Osteoblast (primary cell): ENCODE measurements around the gene TCF7L1. TPM values are rescaled to one million over a fixed set of nuclear protein-coding genes. Genes with fewer than 3 reads are reported as not detected.

Experiments
- DNase-seq: peaks from one replicate; pipeline ENCODE4 v3.0.0; 2011; ENCODE audit warnings: low spot score, mixed read lengths; ENCODE audit not compliant: insufficient read length; ENCODE audit errors: missing footprints
- H2AFZ ChIP-seq: 2 replicates; pipeline ENCODE4 v1.6.0; 2011; ENCODE audit warnings: mild to moderate bottlenecking, low read length
- H3K27ac ChIP-seq: 2 replicates; pipeline ENCODE4 v1.5.1; 2011; ENCODE audit warnings: mild to moderate bottlenecking, low read depth, low read length, moderate library complexity
- H3K27me3 ChIP-seq: 2 replicates; pipeline ENCODE4 v1.6.0; 2012; ENCODE audit warnings: mild to moderate bottlenecking, control low read depth, inconsistent platforms, low read length, moderate library complexity; ENCODE audit not compliant: insufficient read depth
- H3K36me3 ChIP-seq: 2 replicates; pipeline ENCODE4 v1.5.1; 2011; ENCODE audit warnings: mild to moderate bottlenecking, low read length, control low read depth, moderate library complexity; ENCODE audit not compliant: insufficient read depth
- H3K4me1 ChIP-seq: 2 replicates; pipeline ENCODE4 v1.5.1; 2011; ENCODE audit warnings: mild to moderate bottlenecking, low read length, control low read depth, moderate library complexity; ENCODE audit not compliant: insufficient read depth
- H3K4me2 ChIP-seq: 2 replicates; pipeline ENCODE4 v1.6.0; 2011; ENCODE audit warnings: mild to moderate bottlenecking, low read length; ENCODE audit not compliant: insufficient read depth
- H3K4me3 ChIP-seq: fragments of 200-600 bp; sonication (generic); 3 replicates; pipeline ENCODE4 v1.5.1; 2012; ENCODE audit warnings: mild to moderate bottlenecking, low read length, inconsistent platforms; ENCODE audit not compliant: insufficient read depth
- H3K79me2 ChIP-seq: 2 replicates; pipeline ENCODE4 v1.6.0; 2012; ENCODE audit warnings: mild to moderate bottlenecking, low read length, control low read depth, inconsistent platforms; ENCODE audit not compliant: insufficient read depth
- H3K9me3 ChIP-seq: 2 replicates; pipeline ENCODE4 v1.5.1; 2011; ENCODE audit warnings: low read depth, low read length, control low read depth
- H4K20me1 ChIP-seq: 2 replicates; pipeline ENCODE4 v1.6.0; 2012; ENCODE audit warnings: mild to moderate bottlenecking, low read length, control low read depth; ENCODE audit not compliant: insufficient read depth
- CTCF ChIP-seq: IDR thresholded peaks from 2 replicates; pipeline ENCODE4 v1.5.1; 2011; ENCODE audit warnings: mild to moderate bottlenecking, low read depth, low read length, moderate library complexity; ENCODE audit errors: extremely low read depth
- total RNA-seq: library from RNA; depleted of rRNA; stranded (reverse); fragments of >200 nt; gene quantifications from 2 replicates; pipeline ENCODE4 v1.2.3, GENCODE V29; 2012

The TCF7L1 gene
- total RNA-seq, 1 donor = 2.5 TPM

- Histone ChIP-seq H3K4me2 (no peak overlapping the region), H3K79me2 (peaks cover 54% of the 10 kb centered on the region), H2AFZ (no peak overlapping the region), H3K9me3 (no peaks in the 10 kb centered on the region), H3K27ac (no peak overlapping the region), H3K4me1 (peaks cover 12% of the 10 kb centered on the region), H3K4me3 (no peak overlapping the region), H3K27me3 (no peaks in the 10 kb centered on the region), H4K20me1 (peaks cover 7% of the 10 kb centered on the region), H3K36me3 (no peaks in the 10 kb centered on the region)
- DNase-seq = peak; percentile 14
- no peak for TF ChIP-seq CTCF
Observed at GRCh38 chr2:85148190-85148589, 15.0 kb downstream of the TCF7L1 start.

- peaks cover 18% of the 10 kb centered on the region for H4K20me1 ChIP-seq
- H3K9me3 ChIP-seq = no peaks in the 10 kb centered on the region
- H3K4me3 ChIP-seq = no peak overlapping the region
- peaks cover 21% of the 10 kb centered on the region for H3K4me1 ChIP-seq
- H3K4me2 ChIP-seq = peak overlapping the region; percentile 9
- DNase-seq = no peak
- no peaks in the 10 kb centered on the region for H3K36me3 ChIP-seq
- H2AFZ ChIP-seq = no peak overlapping the region
- no peaks in the 10 kb centered on the region for H3K27me3 ChIP-seq
- no peak for TF ChIP-seq CTCF
- H3K27ac ChIP-seq = no peak overlapping the region
- peaks cover 63% of the 10 kb centered on the region for H3K79me2 ChIP-seq
Observed at GRCh38 chr2:85151026-85151425, 17.8 kb downstream of the TCF7L1 start.

GRCh38 chr2:85152895-85153294 lies 19.7 kb downstream of the TCF7L1 start:
- H3K4me2 ChIP-seq = no peak overlapping the region
- H4K20me1 ChIP-seq = peaks cover 36% of the 10 kb centered on the region
- peaks cover 64% of the 10 kb centered on the region for H3K79me2 ChIP-seq

More at GRCh38 chr2:85152895-85153294, 19.7 kb downstream of the TCF7L1 start:
- no peaks in the 10 kb centered on the region for H3K36me3 ChIP-seq
- TF ChIP-seq CTCF = no peak
- no peak overlapping the region for H3K27ac ChIP-seq
- DNase-seq = no peak
- H3K27me3 ChIP-seq = no peaks in the 10 kb centered on the region
- H3K4me1 ChIP-seq = peaks cover 34% of the 10 kb centered on the region
- no peak overlapping the region for H2AFZ ChIP-seq
- H3K9me3 ChIP-seq = no peaks in the 10 kb centered on the region
- no peak overlapping the region for H3K4me3 ChIP-seq
